HepG2 (cell line): ENCODE results near the gene HSPA1L. TPM values are rescaled to one million over a fixed set of nuclear protein-coding genes. Genes with fewer than 3 reads are reported as not detected.
A peak's percentile ranks its signal among the peaks of the same experiment; 100 is the strongest.

Experiments used
- CBX1 ChIP-seq: IDR thresholded peaks from one replicate; pipeline ENCODE4 v1.6.1; 2016; ENCODE audit warnings: antibody characterized with exemption, low read depth
- EZH2 ChIP-seq: conservative IDR thresholded peaks from 2 replicates; pipeline ENCODE4 v1.6.1; 2012; ENCODE audit warnings: mild to moderate bottlenecking, low read depth, low read length, moderate library complexity
- IRF1 ChIP-seq: sonication (generic); formaldehyde crosslinking; IDR thresholded peaks from 2 replicates; pipeline ENCODE4 v1.4.0; 2020; ENCODE audit warnings: low read depth, mild to moderate bottlenecking, missing genetic modification reagents
- NR0B2 ChIP-seq: sonication (generic); formaldehyde crosslinking; IDR thresholded peaks from 2 replicates; pipeline ENCODE4 v1.4.0; 2020; ENCODE audit warnings: mild to moderate bottlenecking, missing genetic modification reagents
- NR2F2 ChIP-seq: IDR thresholded peaks from 2 replicates; pipeline ENCODE4 v1.6.1; 2012; ENCODE audit warnings: low read depth, inconsistent platforms, borderline replicate concordance
- PLRG1 ChIP-seq: fragments of 450-650 bp; conservative IDR thresholded peaks from 2 replicates; pipeline ENCODE4 v1.6.1; 2016
- RCOR2 ChIP-seq: IDR thresholded peaks from 2 replicates; pipeline ENCODE4 v1.6.1; 2016; ENCODE audit warnings: missing biosample characterization, missing genetic modification reagents
- SMYD3 ChIP-seq: sonication (generic); formaldehyde crosslinking; IDR thresholded peaks from 2 replicates; pipeline ENCODE4 v1.8.1; 2023; ENCODE audit warnings: mild to moderate bottlenecking, missing genetic modification reagents
- SOX6 ChIP-seq, 2 experiments: fragments of 450-650 bp in 1 of 2; sonication (generic) in 1 of 2; formaldehyde crosslinking in 1 of 2; IDR thresholded peaks; 2 replicates each; pipeline versions ENCODE4 v1.4.0 to v1.6.1; 2017 to 2020; ENCODE audit warnings: antibody characterized with exemption in 1 of 2, mild to moderate bottlenecking in 1 of 2, missing genetic modification reagents in 1 of 2
- TCF7 ChIP-seq: sonication (generic); IDR thresholded peaks from 2 replicates; pipeline ENCODE4 v1.6.1; 2016; ENCODE audit warnings: antibody characterized with exemption, low read depth
- THAP8 ChIP-seq: sonication (generic); formaldehyde crosslinking; IDR thresholded peaks from 2 replicates; pipeline ENCODE4 v1.5.1; 2020; ENCODE audit warnings: missing genetic modification reagents, mild to moderate bottlenecking, borderline replicate concordance
- U2AF1 ChIP-seq: fragments of 200-400 bp; formaldehyde crosslinking; optimal IDR thresholded peaks from 2 replicates; pipeline ENCODE3; 2017; ENCODE audit warnings: mild to moderate bottlenecking, low read depth, low read length
- ZBED4 ChIP-seq: sonication (generic); formaldehyde crosslinking; IDR thresholded peaks from 2 replicates; pipeline ENCODE4 v1.4.0; 2020; ENCODE audit warnings: missing genetic modification reagents, borderline replicate concordance
- ZBTB38 ChIP-seq: sonication (generic); formaldehyde crosslinking; IDR thresholded peaks from 2 replicates; pipeline ENCODE4 v1.5.1; 2020; ENCODE audit warnings: mild to moderate bottlenecking, missing genetic modification reagents
- ZFP82 ChIP-seq: sonication (generic); formaldehyde crosslinking; IDR thresholded peaks from 2 replicates; pipeline ENCODE4 v1.5.1; 2020; ENCODE audit warnings: mild to moderate bottlenecking, missing genetic modification reagents, borderline replicate concordance
- ZMYM3 ChIP-seq: sonication (generic); formaldehyde crosslinking; IDR thresholded peaks from 2 replicates; pipeline ENCODE4 v1.5.1; 2020; ENCODE audit warnings: mild to moderate bottlenecking, missing genetic modification reagents
- ZNF503 ChIP-seq: sonication (generic); formaldehyde crosslinking; IDR thresholded peaks from 2 replicates; pipeline ENCODE4 v1.4.0; 2020; ENCODE audit warnings: missing genetic modification reagents
- ZNF660 ChIP-seq: sonication (generic); formaldehyde crosslinking; IDR thresholded peaks from 2 replicates; pipeline ENCODE4 v1.5.1; 2020; ENCODE audit warnings: mild to moderate bottlenecking, low read depth, missing genetic modification reagents, borderline replicate concordance
- ZNF772 ChIP-seq: sonication (generic); formaldehyde crosslinking; IDR thresholded peaks from 2 replicates; pipeline ENCODE4 v1.5.0; 2020; ENCODE audit warnings: mild to moderate bottlenecking, missing genetic modification reagents
- polyA plus RNA-seq, 8 experiments: library from polyadenylated mRNA; depleted of rRNA in 3 of 8; stranded (reverse) in 7 of 8; unstranded in 1 of 8; fragments of >200 nt; fragmentation: Illumina TruSeq in 4 of 8; extraction: Trizol in 4 of 8; gene quantifications; 2 replicates each; pipeline versions ENCODE4 v1.2.1 to v1.2.3, GENCODE V29; 2011 to 2016; ENCODE audit warnings: low read depth in 4 of 8, missing spikeins in 1 of 8, mixed read lengths in 1 of 8; ENCODE audit not compliant: insufficient read depth in 1 of 8
- total RNA-seq, 5 experiments: library from RNA; depleted of rRNA; stranded (reverse); fragments of >200 nt; fragmentation: Illumina TruSeq; extraction: Trizol; gene quantifications; 2 replicates each; pipeline ENCODE4 v1.2.3, GENCODE V29; 2016; ENCODE audit warnings: low read depth in 1 of 5
- TF ChIP-seq, protein P1 (sequence below): sonication (generic); formaldehyde crosslinking; IDR thresholded peaks from 2 replicates; pipeline ENCODE4 v1.5.0; 2020; ENCODE audit warnings: missing genetic modification reagents

The HSPA1L gene
- total and polyA plus RNA-seq, 2 of the 13 experiments (the other 11 are each of a cell fraction or from before 2014, with no cell fraction given): 0.55 to 1.0 TPM

- TF ChIP-seq NR0B2 (no peak; the same call in 1 of the 2 replicates), SOX6 (IDR thresholded peaks at IDR 0.05) (no peak), SOX6 (CRISPR knock-in tag; IDR thresholded peaks at IDR 0.05) (peak; percentile 51; the same call in 1 of the 2 replicates), TCF7 (no peak), ZFP82 (CRISPR knock-in tag) (peak; percentile 89), EZH2 (no peak), ZBTB38 (peak; percentile 56), NR2F2 (peak; percentile 43; the same call in 1 of the 2 replicates), THAP8 (peak; percentile 79; the same call in 1 of the 2 replicates), PLRG1 (no peak), IRF1 (CRISPR knock-in tag) (no peak), ZBED4 (CRISPR knock-in tag) (peak; percentile 94), U2AF1 (peak; percentile 90), RCOR2 (no peak), CBX1 (peak; percentile 98), SMYD3 (CRISPR knock-in tag) (peak; percentile 96), ZMYM3 (CRISPR knock-in tag) (no peak; the same call in 1 of the 2 replicates), ZNF772 (no peak), ZNF503 (CRISPR knock-in tag) (peak; percentile 86), ZNF660 (CRISPR knock-in tag) (no peak)
- TF ChIP-seq, protein P1, sequence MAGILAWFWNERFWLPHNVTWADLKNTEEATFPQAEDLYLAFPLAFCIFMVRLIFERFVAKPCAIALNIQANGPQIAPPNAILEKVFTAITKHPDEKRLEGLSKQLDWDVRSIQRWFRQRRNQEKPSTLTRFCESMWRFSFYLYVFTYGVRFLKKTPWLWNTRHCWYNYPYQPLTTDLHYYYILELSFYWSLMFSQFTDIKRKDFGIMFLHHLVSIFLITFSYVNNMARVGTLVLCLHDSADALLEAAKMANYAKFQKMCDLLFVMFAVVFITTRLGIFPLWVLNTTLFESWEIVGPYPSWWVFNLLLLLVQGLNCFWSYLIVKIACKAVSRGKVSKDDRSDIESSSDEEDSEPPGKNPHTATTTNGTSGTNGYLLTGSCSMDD (CRISPR knock-in tag): no peak
Observed at GRCh38 chr6:31862344-31863235, 47.5 kb upstream of the HSPA1L start, which contains the start of gene NEU1 (continued).
